HG03571 (cell line): ENCODE measurements around the gene ANKRD11.
"Not testable (repeated sequence)": the region's sequence is repeated elsewhere in the genome, so short reads cannot be mapped to it uniquely, and the experiment has no call there.

Experiments
- ATAC-seq: cut with Tn5 transposase; IDR thresholded peaks from one replicate; pipeline ENCODE4 v1.9.1; 2021; ENCODE audit not compliant: unreplicated experiment

The ANKRD11 gene

GRCh38 chr16:89334050-89334449 is 156.3 kb downstream of the ANKRD11 start:
- ATAC-seq = no peak

GRCh38 chr16:89333401-89334001 is 156.9 kb downstream of the ANKRD11 start:
- not testable (repeated sequence) for ATAC-seq

DNA sequence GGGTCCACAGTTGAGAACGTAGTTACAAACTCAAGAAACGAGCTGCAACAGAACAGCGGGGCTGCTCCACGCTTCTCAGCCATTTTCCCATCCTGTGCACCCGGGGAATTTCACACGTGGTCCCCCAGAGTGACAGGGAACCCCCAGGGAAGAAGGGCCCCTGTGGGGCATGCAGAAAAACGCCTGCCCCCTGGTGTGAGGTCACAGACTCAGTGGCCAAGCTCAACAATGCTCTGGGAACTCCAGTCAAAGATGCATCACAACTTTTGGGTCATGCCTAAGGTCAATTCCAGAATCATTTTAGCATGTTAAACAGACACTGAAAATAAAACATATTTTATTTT is 157.5 kb downstream of the ANKRD11 start:
- ATAC-seq = no peak

- no peak for ATAC-seq
Observed at GRCh38 chr16:89332243-89332901, 158.0 kb downstream of the ANKRD11 start.

GRCh38 chr16:89331371-89332109 is 158.8 kb downstream of the ANKRD11 start:
- no peak for ATAC-seq

GRCh38 chr16:89330177-89330856 is 160.0 kb downstream of the ANKRD11 start:
- no peak for ATAC-seq

GRCh38 chr16:89329830-89330176 is 160.6 kb downstream of the ANKRD11 start:
- not testable (repeated sequence) for ATAC-seq

DNA sequence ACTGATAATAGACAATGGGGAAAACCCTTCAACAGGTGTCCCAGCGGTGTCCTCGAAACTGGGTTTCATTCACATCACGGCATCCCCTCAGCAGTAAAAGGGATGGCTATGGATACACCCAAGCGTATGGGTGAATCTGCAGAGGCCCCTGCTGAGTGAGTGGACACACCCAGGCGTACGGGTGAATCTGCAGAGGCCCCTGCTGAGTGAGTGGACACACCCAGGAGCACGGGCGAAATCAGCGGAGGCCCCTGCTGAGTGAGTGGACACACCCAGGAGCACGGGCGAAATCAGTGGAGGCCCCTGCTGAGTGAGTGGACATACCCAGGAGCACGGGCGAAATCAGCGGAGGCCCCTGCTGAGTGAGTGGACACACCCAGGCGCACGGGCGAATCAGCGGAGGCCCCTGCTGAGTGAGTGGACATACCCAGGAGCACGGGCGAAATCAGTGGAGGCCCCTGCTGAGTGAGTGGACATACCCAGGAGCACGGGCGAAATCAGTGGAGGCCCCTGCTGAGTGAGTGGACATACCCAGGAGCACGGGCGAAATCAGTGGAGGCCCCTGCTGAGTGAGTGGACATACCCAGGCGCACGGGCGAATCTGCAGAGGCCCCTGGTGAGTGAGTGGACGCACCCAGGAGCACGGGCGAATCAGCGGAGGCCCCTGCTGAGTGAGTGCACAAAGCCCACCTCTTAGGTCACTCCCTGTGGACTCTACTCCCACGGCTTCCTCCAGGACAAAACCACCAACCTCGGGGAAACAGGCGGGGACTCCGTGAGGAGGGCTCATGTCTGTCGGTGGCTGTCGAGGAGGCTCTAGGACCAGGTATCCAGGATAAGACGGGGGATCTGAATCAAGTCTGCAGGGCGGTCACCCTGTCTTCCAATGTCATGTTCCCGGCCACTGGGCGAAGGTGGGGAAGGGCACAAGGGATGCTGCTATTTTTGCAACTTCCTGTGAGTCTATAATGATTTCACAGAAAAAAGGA is 161.7 kb downstream of the ANKRD11 start:
- not testable (repeated sequence) for ATAC-seq

GRCh38 chr16:89326721-89327120 is 163.6 kb downstream of the ANKRD11 start:
- ATAC-seq = no peak

DNA sequence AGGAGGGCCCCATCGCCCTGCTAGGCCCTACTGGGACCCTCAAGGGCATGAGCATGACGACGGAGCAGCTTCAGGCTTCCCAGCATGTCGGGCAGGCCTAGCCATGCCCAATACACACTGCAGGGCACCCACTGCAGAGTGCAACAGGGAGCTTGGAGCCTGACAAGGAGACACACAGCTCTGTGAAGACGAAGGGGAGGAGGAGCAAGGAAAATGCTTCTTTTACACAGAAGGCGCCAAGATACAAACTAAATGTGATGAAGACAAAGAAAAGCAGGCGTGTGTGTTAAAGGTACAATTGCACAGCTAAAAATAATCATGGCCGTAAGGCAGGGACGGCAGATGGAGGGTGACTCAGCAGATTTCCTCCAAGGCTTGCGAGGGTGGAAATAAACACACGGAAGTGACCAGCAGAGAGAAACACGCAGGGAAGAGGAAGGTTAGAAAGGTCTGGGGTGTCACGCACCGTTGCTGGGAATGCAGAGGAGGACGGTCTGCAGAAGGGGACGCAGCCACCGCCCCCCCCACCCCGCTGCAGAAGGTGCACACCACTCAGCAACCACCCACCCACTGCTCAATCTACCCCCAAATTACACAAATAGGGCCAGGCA is 164.4 kb downstream of the ANKRD11 start:
- ATAC-seq = no peak

DNA sequence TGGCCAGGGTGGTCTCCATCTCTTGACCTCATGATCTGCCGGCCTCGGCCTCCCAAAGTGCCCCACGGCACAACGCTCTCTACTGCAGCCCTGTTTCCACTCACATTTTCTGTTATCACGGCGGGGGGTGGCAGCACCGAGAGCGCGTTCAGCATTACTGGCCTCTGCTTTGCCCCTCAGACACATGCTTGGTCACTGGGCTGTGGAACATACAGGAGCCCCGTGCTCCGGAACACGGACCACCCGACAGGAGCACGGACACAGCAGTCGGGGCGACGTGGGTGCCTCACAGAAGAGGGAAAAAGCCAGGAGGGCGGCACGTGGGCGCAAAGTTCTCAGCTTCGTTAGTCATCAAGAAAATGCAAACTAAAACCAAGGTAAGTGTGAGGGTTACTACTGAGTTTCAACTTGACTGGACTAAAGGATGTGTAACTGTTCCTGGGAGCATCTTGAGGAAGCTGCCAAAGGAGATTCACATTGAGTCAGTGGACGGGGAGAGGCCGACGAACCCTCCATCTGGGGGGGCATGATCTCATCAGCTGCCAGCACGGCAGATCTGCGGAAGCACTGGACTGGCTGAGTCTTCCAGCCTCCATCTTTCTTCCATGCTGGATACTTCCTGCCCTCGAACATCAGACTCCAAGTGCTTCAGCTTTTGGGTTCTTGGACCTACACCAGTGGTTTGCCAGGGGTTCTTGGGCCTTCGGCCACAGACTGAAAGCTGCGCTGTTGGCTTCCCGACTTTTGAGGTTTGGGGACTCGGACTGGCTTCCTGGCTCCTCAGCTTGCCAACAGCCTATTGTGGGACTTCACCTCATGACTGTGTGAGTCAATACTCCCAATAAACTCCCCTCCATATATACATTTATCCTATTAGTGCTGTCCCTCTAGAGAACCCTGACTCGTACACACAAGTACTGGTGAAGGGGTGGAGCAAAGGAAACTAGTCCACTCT is 166.0 kb downstream of the ANKRD11 start:
- ATAC-seq = no peak

DNA sequence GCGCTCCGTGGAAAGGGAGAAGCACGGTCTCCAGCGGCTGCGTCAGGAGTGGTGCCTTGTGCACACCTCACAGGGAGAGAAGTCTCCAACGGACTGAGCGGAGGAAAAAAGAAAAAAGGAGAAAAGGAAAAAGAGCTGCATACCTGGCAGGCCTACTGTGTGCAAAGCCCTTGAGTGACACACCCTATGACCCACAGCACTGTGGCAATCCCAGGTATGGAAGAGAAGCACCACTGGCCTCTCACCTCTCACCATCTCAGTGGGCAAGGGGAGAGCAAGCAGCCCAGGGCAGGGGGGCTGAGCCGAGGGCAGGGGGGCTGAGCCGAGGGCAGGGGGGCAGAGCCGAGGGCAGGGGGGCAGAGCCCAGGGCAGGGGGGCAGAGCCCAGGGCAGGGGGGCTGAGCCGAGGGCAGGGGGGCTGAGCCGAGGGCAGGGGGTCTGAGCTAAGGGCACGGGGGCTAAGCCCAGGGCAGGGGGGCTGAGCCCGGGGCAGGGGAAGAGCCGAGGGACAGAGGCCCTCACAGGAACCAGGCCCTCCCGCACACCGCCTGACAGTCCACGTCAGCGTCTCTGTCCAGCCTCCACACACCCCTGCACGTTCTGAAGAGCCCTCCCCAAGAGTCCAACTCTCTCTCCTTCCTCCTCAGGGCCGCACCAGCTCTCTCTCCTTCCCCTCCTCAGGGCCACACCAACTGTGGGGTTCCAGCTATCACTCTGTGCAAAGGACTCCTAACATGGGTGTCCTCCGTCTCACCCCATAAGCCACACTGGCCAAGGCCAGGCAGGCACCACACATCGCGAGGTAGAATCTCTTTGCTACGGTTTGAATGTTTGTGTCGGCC is 167.0 kb downstream of the ANKRD11 start:
- ATAC-seq = no peak

- ATAC-seq = no peak
Observed at GRCh38 chr16:89322321-89323119, 167.8 kb downstream of the ANKRD11 start.

- no peak for ATAC-seq
Observed at GRCh38 chr16:89320782-89321501, 169.4 kb downstream of the ANKRD11 start.

GRCh38 chr16:89319886-89320781 is 170.2 kb downstream of the ANKRD11 start:
- no peak for ATAC-seq

- ATAC-seq = no peak
Observed at GRCh38 chr16:89319631-89319885, 170.8 kb downstream of the ANKRD11 start.
